Esophagus (tissue), 2 donors: ENCODE measurements around the gene SPIN2A. TPM values are rescaled to one million over a fixed set of nuclear protein-coding genes. Genes with fewer than 3 reads are reported as not detected.
A peak's percentile ranks its signal among the peaks of the same experiment; 100 is the strongest.
"Not testable (repeated sequence)": the region's sequence is repeated elsewhere in the genome, so short reads cannot be mapped to it uniquely, and the experiment has no call there.

ENCODE experiments used
- H3K27ac ChIP-seq, 2 donors: one replicate each; pipeline ENCODE4 v1.5.1; 2013; ENCODE audit warnings: low read depth in 2 of 2, mild to moderate bottlenecking in 2 of 2, inconsistent platforms in 1 of 2, low read length in 1 of 2, moderate library complexity in 1 of 2
- H3K27me3 ChIP-seq, 2 donors: one replicate each; pipeline ENCODE4 v1.6.1; 2013; ENCODE audit warnings: low read length in 2 of 2, control low read depth in 1 of 2, mild to moderate bottlenecking in 1 of 2; ENCODE audit not compliant: insufficient read depth in 2 of 2, control insufficient read depth in 1 of 2
- H3K36me3 ChIP-seq, 2 donors: one replicate each; pipeline ENCODE4 v1.6.1; 2013; ENCODE audit warnings: low read length in 1 of 2; ENCODE audit not compliant: control insufficient read depth in 2 of 2, insufficient read depth in 2 of 2
- H3K4me1 ChIP-seq, 2 donors: one replicate each; pipeline ENCODE4 v1.6.1; 2013; ENCODE audit warnings: low read length in 1 of 2; ENCODE audit not compliant: control insufficient read depth in 2 of 2, insufficient read depth in 2 of 2
- H3K4me3 ChIP-seq, 2 donors: one replicate each; pipeline ENCODE4 v1.5.1; 2013; ENCODE audit warnings: low read length in 2 of 2, mild to moderate bottlenecking in 2 of 2, low read depth in 1 of 2, moderate library complexity in 1 of 2
- H3K9me3 ChIP-seq, 2 donors: one replicate each; pipeline ENCODE4 v1.6.1; 2013; ENCODE audit warnings: mild to moderate bottlenecking in 2 of 2, low read depth in 1 of 2, low read length in 1 of 2, moderate library complexity in 1 of 2; ENCODE audit not compliant: control insufficient read depth in 2 of 2, insufficient read depth in 1 of 2
- WGBS, 2 donors: extraction: QIAGEN DNeasy Blood & Tissue Kit; methylation state at CpG; one replicate each; pipeline ENCODE4 v1.1.7; 2013; 5-methylcytosine and 5-hydroxymethylcytosine counted together
- polyA plus RNA-seq, 2 donors: library from polyadenylated mRNA; stranded (reverse); fragments of 200-250 nt; gene quantifications; one replicate each; pipeline ENCODE4 v1.2.3, GENCODE V29; 2013
- donor health status: healthy with polysubstance abuse.
- donor health status: Bipolar disorder and iron deficiency.

SPIN2A gene
- polyA plus RNA-seq, 2 donors = 0.16 to 0.39 TPM

GRCh38 chrX:57135287-57135686 is 1.9 kb downstream of the SPIN2A start:
- Histone ChIP-seq H3K9me3 (no peaks in the 10 kb centered on the region), H3K27ac (no peak overlapping the region), H3K36me3 (no peaks in the 10 kb centered on the region), H3K4me3 (no peak overlapping the region), H3K27me3 (no peaks in the 10 kb centered on the region), H3K4me1 (no peaks in the 10 kb centered on the region)
- 85 to 95% methylated on average over 3 of the region's 3 CpGs for WGBS, 2 donors

GRCh38 chrX:57134702-57135101 is 2.5 kb downstream of the SPIN2A start:
- no peak overlapping the region for H3K4me3 ChIP-seq
- no peak overlapping the region for H3K27ac ChIP-seq
- 81 to 92% methylated on average over 3 of the region's 3 CpGs for WGBS, 2 donors
- H3K4me1 ChIP-seq = no peaks in the 10 kb centered on the region
- H3K36me3 ChIP-seq = no peaks in the 10 kb centered on the region
- no peaks in the 10 kb centered on the region for H3K27me3 ChIP-seq
- no peaks in the 10 kb centered on the region for H3K9me3 ChIP-seq

GRCh38 chrX:57133706-57134105 is 3.5 kb downstream of the SPIN2A start:
- Histone ChIP-seq H3K4me1 (no peaks in the 10 kb centered on the region), H3K36me3 (no peaks in the 10 kb centered on the region), H3K27me3 (no peaks in the 10 kb centered on the region), H3K4me3 (no peak overlapping the region), H3K9me3 (no peaks in the 10 kb centered on the region), H3K27ac (no peak overlapping the region)
- 54 to 61% methylated on average over 4 of the region's 4 CpGs for WGBS, 2 donors

GRCh38 chrX:57133284-57133683 is 3.9 kb downstream of the SPIN2A start:
- H3K36me3 ChIP-seq, H3K9me3 ChIP-seq, H3K4me1 ChIP-seq, H3K27ac ChIP-seq, H3K4me3 ChIP-seq, H3K27me3 ChIP-seq: not testable (repeated sequence)
- WGBS, 2 donors = 24 to 40% methylated on average over 4 of the region's 4 CpGs

- Histone ChIP-seq H3K4me3 (no peak overlapping the region), H3K27ac (no peak overlapping the region), H3K4me1 (no peaks in the 10 kb centered on the region), H3K27me3 (no peaks in the 10 kb centered on the region), H3K9me3 (no peaks in the 10 kb centered on the region), H3K36me3 (no peaks in the 10 kb centered on the region)
- WGBS, 2 donors = 83 to 94% methylated on average over 7 of the region's 7 CpGs
Measured at GRCh38 chrX:57132046-57132445, 5.2 kb downstream of the SPIN2A start.

- H3K9me3 ChIP-seq = peaks cover 0 to 2% of the 10 kb centered on the region in 2 donors
- H3K4me3 ChIP-seq = peak overlapping the region; percentile 63 to 75
- H3K36me3 ChIP-seq = no peaks in the 10 kb centered on the region
- no peaks in the 10 kb centered on the region for H3K4me1 ChIP-seq
- WGBS, 2 donors = 2 to 30% methylated on average over 10 of the region's 10 CpGs
- H3K27ac ChIP-seq = no peak overlapping the region
- H3K27me3 ChIP-seq = no peaks in the 10 kb centered on the region
Measured at GRCh38 chrX:57121816-57122215, 15.4 kb downstream of the SPIN2A start.

GRCh38 chrX:57121162-57121755 is 15.9 kb downstream of the SPIN2A start, which contains the start of gene SPIN2B:
Gene SPIN2B, minus strand, starts transcription at chrX:57121548.
- Histone ChIP-seq H3K4me3 (peak within 1 kb of the TSS; percentile 63 to 75), H3K4me1 (no peaks in the 10 kb centered on the region), H3K27ac (peak within 1 kb of the TSS; percentile 61 to 65), H3K27me3 (no peaks in the 10 kb centered on the region), H3K36me3 (no peaks in the 10 kb centered on the region), H3K9me3 (peaks cover 0 to 2% of the 10 kb centered on the region in 2 donors)
- 0 to 30% methylated on average over 28 to 43 of the region's 43 CpGs for WGBS, 2 donors

GRCh38 chrX:57120619-57121161 is 16.5 kb downstream of the SPIN2A start:
- not testable (repeated sequence) for H3K36me3 ChIP-seq, H3K9me3 ChIP-seq, H3K27me3 ChIP-seq, H3K4me1 ChIP-seq
- 3 to 21% methylated on average over 8 to 10 of the region's 12 CpGs for WGBS, 2 donors
- Histone ChIP-seq H3K27ac (peak overlapping the region in 1 of 2 donors; percentile 60), H3K4me3 (peak overlapping the region; percentile 63 to 75)

GRCh38 chrX:57119416-57119815 is 17.8 kb downstream of the SPIN2A start:
- WGBS, 2 donors = 65 to 81% methylated on average over 1 of the region's 1 CpG
- H3K4me1 ChIP-seq = no peaks in the 10 kb centered on the region
- H3K27ac ChIP-seq = no peak overlapping the region
- H3K36me3 ChIP-seq = no peaks in the 10 kb centered on the region
- peaks cover 0 to 2% of the 10 kb centered on the region in 2 donors for H3K9me3 ChIP-seq
- H3K4me3 ChIP-seq = no peak overlapping the region
- no peaks in the 10 kb centered on the region for H3K27me3 ChIP-seq

- not testable (repeated sequence) for H3K4me1 ChIP-seq, H3K27me3 ChIP-seq, H3K27ac ChIP-seq, H3K4me3 ChIP-seq, H3K36me3 ChIP-seq, H3K9me3 ChIP-seq
- WGBS, 2 donors = 49 to 57% methylated on average over 4 of the region's 4 CpGs
Measured at GRCh38 chrX:57117566-57117965, 19.6 kb downstream of the SPIN2A start.
